ENCODE measurements around the gene HNF4A. TPM values are rescaled to one million over a fixed set of nuclear protein-coding genes. Genes with fewer than 3 reads are reported as not detected.

HNF4A gene
- total and polyA plus RNA-seq, 2 of the 13 experiments (the other 11 are each of a cell fraction or from before 2014, with no cell fraction given): 80.9 to 169 TPM

DNA sequence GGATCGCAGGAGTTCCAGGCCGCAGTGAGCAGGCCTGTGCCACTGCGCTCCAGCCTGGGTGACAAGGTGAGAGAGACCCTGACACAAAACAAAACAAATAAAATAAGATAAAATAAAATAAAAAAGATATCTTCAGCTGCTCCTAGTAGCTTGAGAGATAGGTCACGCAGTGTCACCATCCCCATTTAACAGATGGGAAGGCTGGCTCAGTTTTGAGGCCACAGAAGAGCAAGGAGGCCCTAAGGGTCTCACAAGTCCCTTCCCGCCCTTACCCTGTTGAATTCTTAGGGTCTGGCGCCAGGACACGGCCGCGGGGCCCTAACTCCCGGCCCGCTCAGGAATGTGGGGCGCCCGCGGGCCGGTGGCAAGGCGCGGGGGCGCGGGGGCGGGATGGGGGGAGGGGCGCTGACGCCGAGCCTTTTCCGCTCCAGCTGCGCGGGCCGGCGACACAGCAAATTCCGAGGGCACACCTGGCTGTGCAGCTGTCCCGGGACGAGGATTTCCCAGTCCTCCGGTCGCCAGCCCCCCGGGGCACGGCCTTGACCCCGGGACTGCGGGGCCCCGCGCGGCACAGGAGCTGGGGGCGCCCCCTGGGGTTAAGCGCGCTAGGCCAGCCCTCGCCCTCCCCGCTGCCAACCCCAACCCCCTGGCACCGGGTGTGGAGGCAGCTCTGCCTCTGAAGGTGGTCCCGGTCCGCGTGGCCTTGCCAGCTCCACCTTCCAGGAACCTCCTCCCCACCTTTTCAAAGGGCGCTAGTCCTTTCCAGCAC is 28.9 kb upstream of the HNF4A start (continued):
- TF ChIP-seq THAP8 (CRISPR knock-in tag; IDR thresholded peaks at IDR 0.05; ENCODE audit: borderline replicate concordance) (no peak), ZNF773 (CRISPR knock-in tag; IDR thresholded peaks at IDR 0.05; ENCODE audit: borderline replicate concordance) (no peak), ZBTB20 (CRISPR knock-in tag; IDR thresholded peaks at IDR 0.05; ENCODE audit: borderline replicate concordance, low read depth) (no peak), ZSCAN5A (CRISPR knock-in tag; IDR thresholded peaks at IDR 0.05; ENCODE audit: borderline replicate concordance) (no peak), KDM4B (CRISPR knock-in tag; IDR thresholded peaks at IDR 0.05) (no peak), POLR2A (IDR thresholded peaks at IDR 0.05; ENCODE audit: insufficient read depth in 1 of 2, low read depth in 2 of 2, low read length in 2 of 2) (no peak), GABPB1 (CRISPR knock-in tag; IDR thresholded peaks at IDR 0.05) (peak; percentile 68; the same call in 1 of the 2 replicates), KLF13 (CRISPR knock-in tag; IDR thresholded peaks at IDR 0.05) (no peak), ZNF574 (CRISPR knock-in tag; IDR thresholded peaks at IDR 0.05) (no peak)
- TF ChIP-seq, protein P1, sequence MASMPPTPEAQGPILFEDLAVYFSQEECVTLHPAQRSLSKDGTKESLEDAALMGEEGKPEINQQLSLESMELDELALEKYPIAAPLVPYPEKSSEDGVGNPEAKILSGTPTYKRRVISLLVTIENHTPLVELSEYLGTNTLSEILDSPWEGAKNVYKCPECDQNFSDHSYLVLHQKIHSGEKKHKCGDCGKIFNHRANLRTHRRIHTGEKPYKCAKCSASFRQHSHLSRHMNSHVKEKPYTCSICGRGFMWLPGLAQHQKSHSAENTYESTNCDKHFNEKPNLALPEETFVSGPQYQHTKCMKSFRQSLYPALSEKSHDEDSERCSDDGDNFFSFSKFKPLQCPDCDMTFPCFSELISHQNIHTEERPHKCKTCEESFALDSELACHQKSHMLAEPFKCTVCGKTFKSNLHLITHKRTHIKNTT (CRISPR knock-in tag; IDR thresholded peaks at IDR 0.05): no peak
- TF ChIP-seq, protein P2, sequence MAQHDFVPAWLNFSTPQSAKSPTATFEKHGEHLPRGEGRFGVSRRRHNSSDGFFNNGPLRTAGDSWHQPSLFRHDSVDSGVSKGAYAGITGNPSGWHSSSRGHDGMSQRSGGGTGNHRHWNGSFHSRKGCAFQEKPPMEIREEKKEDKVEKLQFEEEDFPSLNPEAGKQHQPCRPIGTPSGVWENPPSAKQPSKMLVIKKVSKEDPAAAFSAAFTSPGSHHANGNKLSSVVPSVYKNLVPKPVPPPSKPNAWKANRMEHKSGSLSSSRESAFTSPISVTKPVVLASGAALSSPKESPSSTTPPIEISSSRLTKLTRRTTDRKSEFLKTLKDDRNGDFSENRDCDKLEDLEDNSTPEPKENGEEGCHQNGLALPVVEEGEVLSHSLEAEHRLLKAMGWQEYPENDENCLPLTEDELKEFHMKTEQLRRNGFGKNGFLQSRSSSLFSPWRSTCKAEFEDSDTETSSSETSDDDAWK (CRISPR knock-in tag; IDR thresholded peaks at IDR 0.05): no peak
- TF ChIP-seq, protein P3, sequence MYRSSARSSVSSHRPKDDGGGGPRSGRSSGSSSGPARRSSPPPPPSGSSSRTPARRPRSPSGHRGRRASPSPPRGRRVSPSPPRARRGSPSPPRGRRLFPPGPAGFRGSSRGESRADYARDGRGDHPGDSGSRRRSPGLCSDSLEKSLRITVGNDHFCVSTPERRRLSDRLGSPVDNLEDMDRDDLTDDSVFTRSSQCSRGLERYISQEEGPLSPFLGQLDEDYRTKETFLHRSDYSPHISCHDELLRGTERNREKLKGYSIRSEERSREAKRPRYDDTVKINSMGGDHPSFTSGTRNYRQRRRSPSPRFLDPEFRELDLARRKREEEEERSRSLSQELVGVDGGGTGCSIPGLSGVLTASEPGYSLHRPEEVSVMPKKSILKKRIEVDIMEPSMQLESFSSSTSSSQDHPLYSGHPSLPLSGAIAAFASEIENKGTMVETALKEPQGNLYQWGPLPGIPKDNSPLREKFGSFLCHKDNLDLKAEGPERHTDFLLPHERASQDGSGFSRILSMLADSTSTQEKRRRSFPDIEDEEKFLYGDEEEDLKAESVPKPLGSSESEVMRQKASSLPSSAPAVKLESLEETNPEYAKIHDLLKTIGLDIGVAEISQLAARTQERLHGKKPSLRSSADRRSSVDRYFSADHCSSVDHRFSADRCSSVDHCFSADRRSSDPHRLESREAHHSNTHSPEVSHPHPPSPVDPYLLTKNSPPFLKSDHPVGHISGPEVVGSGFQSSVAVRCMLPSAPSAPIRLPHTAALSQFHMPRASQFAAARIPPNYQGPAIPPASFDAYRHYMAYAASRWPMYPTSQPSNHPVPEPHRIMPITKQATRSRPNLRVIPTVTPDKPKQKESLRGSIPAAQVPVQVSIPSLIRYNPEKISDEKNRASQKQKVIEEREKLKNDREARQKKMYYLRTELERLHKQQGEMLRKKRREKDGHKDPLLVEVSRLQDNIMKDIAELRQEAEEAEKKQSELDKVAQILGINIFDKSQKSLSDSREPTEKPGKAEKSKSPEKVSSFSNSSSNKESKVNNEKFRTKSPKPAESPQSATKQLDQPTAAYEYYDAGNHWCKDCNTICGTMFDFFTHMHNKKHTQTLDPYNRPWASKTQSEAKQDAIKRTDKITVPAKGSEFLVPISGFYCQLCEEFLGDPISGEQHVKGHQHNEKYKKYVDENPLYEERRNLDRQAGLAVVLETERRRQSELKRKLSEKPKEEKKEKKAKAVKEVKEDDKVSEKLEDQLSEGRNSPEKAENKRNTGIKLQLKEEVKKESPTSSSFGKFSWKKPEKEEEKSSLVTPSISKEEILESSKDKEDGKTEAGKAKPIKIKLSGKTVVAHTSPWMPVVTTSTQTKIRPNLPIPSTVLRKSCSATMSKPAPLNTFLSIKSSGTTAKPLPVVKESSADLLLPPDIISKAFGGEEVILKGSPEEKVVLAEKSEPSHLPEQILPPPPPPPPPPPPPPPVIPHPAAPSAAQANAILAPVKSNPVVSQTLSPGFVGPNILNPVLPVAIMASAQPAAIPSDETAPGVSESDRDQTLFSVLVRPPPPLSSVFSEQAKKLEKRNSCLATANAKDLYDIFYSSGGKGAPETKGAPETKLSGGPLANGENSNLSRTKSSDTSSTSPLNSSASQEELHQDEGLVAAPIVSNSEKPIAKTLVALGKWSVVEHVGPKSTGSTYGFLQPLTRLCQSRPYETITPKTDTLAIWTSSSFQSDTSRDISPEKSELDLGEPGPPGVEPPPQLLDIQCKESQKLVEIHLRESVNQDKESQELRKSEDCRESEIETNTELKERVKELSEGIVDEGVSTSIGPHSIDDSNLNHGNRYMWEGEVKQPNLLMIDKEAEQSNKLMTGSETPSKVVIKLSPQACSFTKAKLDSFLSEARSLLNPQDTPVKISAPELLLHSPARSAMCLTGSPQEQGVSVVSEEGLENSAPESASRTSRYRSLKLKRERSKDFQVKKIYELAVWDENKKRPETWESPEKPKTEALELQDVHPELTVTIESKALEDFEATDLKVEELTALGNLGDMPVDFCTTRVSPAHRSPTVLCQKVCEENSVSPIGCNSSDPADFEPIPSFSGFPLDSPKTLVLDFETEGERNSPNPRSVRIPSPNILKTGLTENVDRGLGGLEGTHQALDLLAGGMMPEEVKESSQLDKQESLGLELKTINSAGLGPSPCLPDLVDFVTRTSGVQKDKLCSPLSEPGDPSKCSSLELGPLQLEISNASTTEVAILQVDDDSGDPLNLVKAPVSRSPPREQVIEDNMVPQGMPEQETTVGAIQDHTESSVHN (CRISPR knock-in tag; IDR thresholded peaks at IDR 0.05): no peak
